Stimulated activated CD4-positive, alpha-beta T cell treated with anti-CD3 and anti-CD28 coated beads, Interleukin-4, amount 100 ng/mL, for 48 hours (primary cell): ENCODE measurements around the gene SULF2.
"Not testable (repeated sequence)": the region's sequence is repeated elsewhere in the genome, so short reads cannot be mapped to it uniquely, and the experiment has no call there.

Source experiments
- DNase-seq, 2 donors: peaks; one replicate each; pipeline ENCODE4 v3.0.0-alpha.2; 2020; ENCODE audit warnings: low read depth in 2 of 2

SULF2 gene

GRCh38 chr20:47804972-47805371, 19.7 kb upstream of the SULF2 start:
- not testable (repeated sequence) for DNase-seq

- DNase-seq, result not testable (repeated sequence)
Observed at GRCh38 chr20:47804224-47804825, 19.0 kb upstream of the SULF2 start.

- no peak for DNase-seq
Observed at GRCh38 chr20:47802975-47803374, 17.7 kb upstream of the SULF2 start.

- DNase-seq, result no peak
Observed at GRCh38 chr20:47802226-47802920, 17.1 kb upstream of the SULF2 start.

GRCh38 chr20:47801759-47802158, 16.5 kb upstream of the SULF2 start:
- no peak for DNase-seq

- no peak for DNase-seq
Observed at GRCh38 chr20:47801079-47801478, 15.8 kb upstream of the SULF2 start.

- DNase-seq, result no peak
Observed at GRCh38 chr20:47800623-47801022, 15.3 kb upstream of the SULF2 start.

GRCh38 chr20:47799116-47799715, 13.9 kb upstream of the SULF2 start:
- DNase-seq, result no peak

- no peak for DNase-seq
Observed at GRCh38 chr20:47796971-47797370, 11.7 kb upstream of the SULF2 start.

GRCh38 chr20:47795214-47795907, 10.1 kb upstream of the SULF2 start:
- no peak for DNase-seq

GRCh38 chr20:47794264-47794663, 9.0 kb upstream of the SULF2 start:
- DNase-seq, result not testable (repeated sequence)

- DNase-seq, result no peak
Observed at GRCh38 chr20:47792021-47792618, 6.8 kb upstream of the SULF2 start.

GRCh38 chr20:47791084-47791599, 5.9 kb upstream of the SULF2 start:
- no peak for DNase-seq

GRCh38 chr20:47790580-47790965, 5.3 kb upstream of the SULF2 start:
- DNase-seq, result no peak

- no peak for DNase-seq
Observed at GRCh38 chr20:47789764-47790579, 4.7 kb upstream of the SULF2 start.

GRCh38 chr20:47789081-47789763, 3.9 kb upstream of the SULF2 start:
- DNase-seq, result no peak

GRCh38 chr20:47788741-47789080, 3.4 kb upstream of the SULF2 start:
- no peak for DNase-seq

GRCh38 chr20:47786765-47787107, 1.5 kb upstream of the SULF2 start:
- no peak for DNase-seq

- DNase-seq, result peak in 1 of 2 donors; percentile 10
Observed at GRCh38 chr20:47785854-47786764, 828 bp upstream of the SULF2 start.
